ENCODE results near the gene SCCPDH. TPM values are rescaled to one million over a fixed set of nuclear protein-coding genes. Genes with fewer than 3 reads are reported as not detected.

The SCCPDH gene
- total and polyA plus RNA-seq, 2 donors (not counting 1 experiment from before 2014, with no cell fraction given) = 1.7 to 6.6 TPM

DNA sequence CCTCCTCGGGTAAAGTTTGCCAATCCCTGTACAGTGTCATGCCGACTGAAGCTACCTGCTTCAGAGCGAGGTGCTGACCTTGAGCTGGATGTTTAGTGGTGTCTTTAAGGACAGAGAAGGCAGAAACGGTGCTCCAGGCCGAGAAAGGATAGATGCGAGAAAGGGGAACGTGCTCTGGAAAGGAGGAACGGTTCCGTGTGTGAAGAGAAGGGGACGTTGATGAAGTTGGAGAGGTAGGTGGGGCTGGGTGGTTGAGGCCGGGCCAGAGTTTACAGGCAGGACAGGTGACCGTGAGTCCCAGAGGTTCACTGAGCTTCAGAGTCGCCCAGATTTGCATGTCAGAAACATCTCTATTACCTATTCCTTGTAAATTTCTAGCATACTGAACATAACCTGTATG is 90.7 kb downstream of the SCCPDH start:
- no peak overlapping the region for H3K27ac Mint-ChIP-seq
- no peaks in the 10 kb centered on the region for H3K4me1 Mint-ChIP-seq
- Histone ChIP-seq H3K79me2 (ENCODE audit: control insufficient read depth, insufficient read depth, low read length) (no peaks in the 10 kb centered on the region), H2AFZ (ENCODE audit: insufficient read depth, low read depth, low read length, poor library complexity, severe bottlenecking) (no peak overlapping the region), H3K4me2 (replicated peaks; ENCODE audit: low read depth, low read length, poor library complexity, severe bottlenecking) (no peak overlapping the region), H3K4me3 (ENCODE audit: control extremely low read depth in 1 of 5, extremely low read depth in 1 of 5, insufficient read depth in 1 of 5, low read depth in 2 of 5, low read length in 4 of 5) (no peak overlapping the region), H3K27me3 (replicated peaks in 1 of 4; ENCODE audit: control extremely low read depth in 1 of 4, control insufficient read depth in 3 of 4, insufficient read depth in 4 of 4, low read length in 3 of 4) (peaks cover 0 to 6% (median 0%) of the 10 kb centered on the region in 4 experiments), H4K20me1 (ENCODE audit: control insufficient read depth, insufficient read depth, low read length, poor library complexity, severe bottlenecking) (no peaks in the 10 kb centered on the region), H3K9me3 (ENCODE audit: control extremely low read depth in 1 of 3, control insufficient read depth in 2 of 3, insufficient read depth in 1 of 3, low read length in 2 of 3) (no peaks in the 10 kb centered on the region), H3K36me3 (replicated peaks in 1 of 2; ENCODE audit: control extremely low read depth in 1 of 2, control insufficient read depth in 1 of 2, extremely low read depth in 1 of 2, insufficient read depth in 2 of 2, low read length in 1 of 2) (no peaks in the 10 kb centered on the region), H3K4me1 (ENCODE audit: control insufficient read depth in 2 of 2, insufficient read depth in 2 of 2, low read length in 2 of 2) (peaks cover 0 to 4% of the 10 kb centered on the region in 2 donors), H3K27ac (ENCODE audit: low read length in 2 of 2) (no peak overlapping the region), H3K9ac (ENCODE audit: low read length) (no peak overlapping the region)
- ATAC-seq (ENCODE audit: low read depth) = no peak
- whole genome bisulfite sequencing (ENCODE audit: insufficient coverage) = 98% methylated on average over 10 of the region's 13 CpGs
- intact Hi-C loops (cut with micrococcal nuclease) = no loop called here
- TF ChIP-seq, protein P1, sequence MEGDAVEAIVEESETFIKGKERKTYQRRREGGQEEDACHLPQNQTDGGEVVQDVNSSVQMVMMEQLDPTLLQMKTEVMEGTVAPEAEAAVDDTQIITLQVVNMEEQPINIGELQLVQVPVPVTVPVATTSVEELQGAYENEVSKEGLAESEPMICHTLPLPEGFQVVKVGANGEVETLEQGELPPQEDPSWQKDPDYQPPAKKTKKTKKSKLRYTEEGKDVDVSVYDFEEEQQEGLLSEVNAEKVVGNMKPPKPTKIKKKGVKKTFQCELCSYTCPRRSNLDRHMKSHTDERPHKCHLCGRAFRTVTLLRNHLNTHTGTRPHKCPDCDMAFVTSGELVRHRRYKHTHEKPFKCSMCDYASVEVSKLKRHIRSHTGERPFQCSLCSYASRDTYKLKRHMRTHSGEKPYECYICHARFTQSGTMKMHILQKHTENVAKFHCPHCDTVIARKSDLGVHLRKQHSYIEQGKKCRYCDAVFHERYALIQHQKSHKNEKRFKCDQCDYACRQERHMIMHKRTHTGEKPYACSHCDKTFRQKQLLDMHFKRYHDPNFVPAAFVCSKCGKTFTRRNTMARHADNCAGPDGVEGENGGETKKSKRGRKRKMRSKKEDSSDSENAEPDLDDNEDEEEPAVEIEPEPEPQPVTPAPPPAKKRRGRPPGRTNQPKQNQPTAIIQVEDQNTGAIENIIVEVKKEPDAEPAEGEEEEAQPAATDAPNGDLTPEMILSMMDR (IDR thresholded peaks at IDR 0.05) = no peak
- no peak for TF ChIP-seq EZH2 (IDR thresholded peaks at IDR 0.05; ENCODE audit: borderline replicate concordance, insufficient read depth, low read depth, low read length, poor library complexity, severe bottlenecking)
- H3K4me3 Mint-ChIP-seq = no peak overlapping the region
- DNase-seq = no peak
- ChIA-PET CTCF (no interaction called here), POLR2A (no interaction called here)
- no peaks in the 10 kb centered on the region for H3K9me3 Mint-ChIP-seq (ENCODE audit: insufficient read depth)
- peaks cover 25% of the 10 kb centered on the region for H3K27me3 Mint-ChIP-seq

DNA sequence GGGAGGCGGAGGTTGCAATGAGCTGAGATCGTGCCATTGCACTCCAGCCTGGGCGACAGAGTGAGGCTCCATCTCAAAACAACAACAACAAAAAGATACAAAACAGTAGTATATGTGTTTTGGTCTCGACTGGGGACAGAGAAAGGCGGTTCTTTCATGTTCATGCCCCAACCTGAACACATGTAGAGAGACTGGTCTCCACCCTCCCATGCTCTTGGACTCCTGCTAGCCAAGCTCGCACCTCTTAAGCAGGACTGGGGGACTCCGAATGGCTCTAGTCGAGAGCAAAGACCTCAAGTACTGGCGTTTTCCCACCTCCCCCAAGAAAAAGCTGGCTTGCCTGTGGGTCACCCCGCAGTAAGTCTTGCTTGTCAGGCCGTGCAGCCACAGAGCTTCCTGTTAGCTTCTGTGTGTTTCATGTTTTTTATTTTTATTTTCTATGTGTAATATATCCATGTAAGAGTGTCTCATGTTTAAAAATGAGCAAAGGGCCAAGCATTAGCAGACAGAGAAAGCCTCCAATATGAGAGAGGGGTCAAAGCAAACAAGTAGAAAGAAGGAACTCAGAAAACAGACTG is 91.6 kb downstream of the SCCPDH start:
- CTCF ChIA-PET = no interaction called here
- H3K27ac Mint-ChIP-seq = no peak overlapping the region

More for the DNA sequence above, 91.6 kb downstream of the SCCPDH start:
- Mint-ChIP-seq H3K4me1 (no peaks in the 10 kb centered on the region), H3K4me3 (no peak overlapping the region), H3K27me3 (peaks cover 25% of the 10 kb centered on the region), H3K9me3 (ENCODE audit: insufficient read depth) (no peaks in the 10 kb centered on the region)
- no peaks in the 10 kb centered on the region for H3K36me3 ChIP-seq (replicated peaks in 1 of 2; ENCODE audit: control extremely low read depth in 1 of 2, control insufficient read depth in 1 of 2, extremely low read depth in 1 of 2, insufficient read depth in 2 of 2, low read length in 1 of 2)
- no peak overlapping the region for H3K27ac ChIP-seq (ENCODE audit: low read length in 2 of 2)
- H4K20me1 ChIP-seq (ENCODE audit: control insufficient read depth, insufficient read depth, low read length, poor library complexity, severe bottlenecking) = no peaks in the 10 kb centered on the region
- DNase-seq (no peak), ATAC-seq (ENCODE audit: low read depth) (no peak)
- no peak overlapping the region for H3K9ac ChIP-seq (ENCODE audit: low read length)
- no peak overlapping the region for H3K4me3 ChIP-seq (ENCODE audit: control extremely low read depth in 1 of 5, extremely low read depth in 1 of 5, insufficient read depth in 1 of 5, low read depth in 2 of 5, low read length in 4 of 5)
- TF ChIP-seq, protein P1 (IDR thresholded peaks at IDR 0.05) = no peak
- POLR2A ChIA-PET = no interaction called here
- H2AFZ ChIP-seq (ENCODE audit: insufficient read depth, low read depth, low read length, poor library complexity, severe bottlenecking) = no peak overlapping the region
- WGBS (ENCODE audit: insufficient coverage) = 22% methylated on average over 6 of the region's 11 CpGs
- no peaks in the 10 kb centered on the region for H3K9me3 ChIP-seq (ENCODE audit: control extremely low read depth in 1 of 3, control insufficient read depth in 2 of 3, insufficient read depth in 1 of 3, low read length in 2 of 3)
- H3K79me2 ChIP-seq (ENCODE audit: control insufficient read depth, insufficient read depth, low read length) = no peaks in the 10 kb centered on the region
- H3K4me2 ChIP-seq (replicated peaks; ENCODE audit: low read depth, low read length, poor library complexity, severe bottlenecking) = no peak overlapping the region
- peaks cover 0 to 4% of the 10 kb centered on the region in 2 donors for H3K4me1 ChIP-seq (ENCODE audit: control insufficient read depth in 2 of 2, insufficient read depth in 2 of 2, low read length in 2 of 2)
- H3K27me3 ChIP-seq (replicated peaks in 1 of 4; ENCODE audit: control extremely low read depth in 1 of 4, control insufficient read depth in 3 of 4, insufficient read depth in 4 of 4, low read length in 3 of 4) = peaks cover 0 to 6% (median 0%) of the 10 kb centered on the region in 4 experiments
- intact Hi-C loops (cut with micrococcal nuclease) = no loop called here

Small RNA genes within 50 kb of the gene (small RNA-seq; reads per million reads assigned to genes)
- not detected for gene AC113174.1 (ENCODE audit: insufficient read length, low read depth, low replicate concordance)

Other genes starting within 250 kb of the SCCPDH start
- gene SMYD3, start 217.1 kb upstream of the SCCPDH start, total RNA-seq = 37.2 and 37.3 TPM in 2 replicates
- 9.7 and 13.0 TPM in 2 replicates for gene SMYD3, start 217.1 kb upstream of the SCCPDH start, polyA plus RNA-seq
- gene TFB2M, start 158.1 kb upstream of the SCCPDH start, total RNA-seq = 11.6 and 14.7 TPM in 2 replicates
- gene TFB2M, start 158.1 kb upstream of the SCCPDH start, polyA plus RNA-seq = 8.8 and 11.6 TPM in 2 replicates
- gene CNST, start 158.0 kb upstream of the SCCPDH start, total RNA-seq = 54.0 and 54.6 TPM in 2 replicates
- gene CNST, start 158.0 kb upstream of the SCCPDH start, polyA plus RNA-seq = 26.9 and 60.5 TPM in 2 replicates
- 34.8 and 43.1 TPM in 2 replicates for gene AHCTF1, start 207.5 kb downstream of the SCCPDH start, total RNA-seq
- 8.6 and 16.9 TPM in 2 replicates for gene AHCTF1, start 207.5 kb downstream of the SCCPDH start, polyA plus RNA-seq